Kidney (tissue), 14 donors: ENCODE measurements around the gene SLC18A3. TPM values are rescaled to one million over a fixed set of nuclear protein-coding genes. Genes with fewer than 3 reads are reported as not detected.

Source experiments
- DNase-seq, 5 donors: peaks; one replicate each; pipeline ENCODE4 v3.0.0-alpha.2; 2013 to 2020
- FAIRE-seq: peaks from 2 replicates; lab custom pipeline; 2012; peaks lifted over from hg19 to GRCh38; lab: Jason Lieb, UNC
- H3K27ac ChIP-seq, 2 donors: one replicate each; pipeline ENCODE4 v1.7.0; 2013; ENCODE audit warnings: low read depth in 2 of 2, low read length in 2 of 2, inconsistent platforms in 1 of 2
- H3K27me3 ChIP-seq: one replicate; pipeline ENCODE4 v1.7.1; 2013; ENCODE audit warnings: low read length, inconsistent platforms; ENCODE audit not compliant: control insufficient read depth, insufficient read depth
- H3K36me3 ChIP-seq, 3 donors: one replicate each; pipeline versions ENCODE4 v1.7.0 to v1.7.1; 2013; ENCODE audit warnings: low read length in 3 of 3, control low read depth in 1 of 3, inconsistent platforms in 1 of 3; ENCODE audit not compliant: insufficient read depth in 3 of 3, control insufficient read depth in 2 of 3
- H3K4me1 ChIP-seq, 3 donors: one replicate each; pipeline versions ENCODE4 v1.7.0 to v1.7.1; 2013; ENCODE audit warnings: low read length in 3 of 3, inconsistent platforms in 1 of 3, low read depth in 1 of 3; ENCODE audit not compliant: control insufficient read depth in 2 of 3, insufficient read depth in 2 of 3
- H3K4me3 ChIP-seq, 3 donors: one replicate each; pipeline versions ENCODE4 v1.7.0 to v1.8.1; 2013; ENCODE audit warnings: low read length in 3 of 3, control low read depth in 1 of 3, inconsistent platforms in 1 of 3
- H3K9ac ChIP-seq, 3 donors: one replicate each; pipeline versions ENCODE4 v1.7.0 to v1.7.1; 2013; ENCODE audit warnings: low read length in 3 of 3, control low read depth in 1 of 3, inconsistent platforms in 1 of 3
- H3K9me3 ChIP-seq, 3 donors: one replicate each; pipeline versions ENCODE4 v1.7.0 to v1.7.1; 2013; ENCODE audit warnings: low read length in 3 of 3, control low read depth in 1 of 3, inconsistent platforms in 1 of 3; ENCODE audit not compliant: control insufficient read depth in 2 of 3, insufficient read depth in 1 of 3
- CTCF ChIP-seq: IDR thresholded peaks from 3 replicates; pipeline ENCODE4 v1.5.1; 2012; ENCODE audit warnings: mild to moderate bottlenecking, moderate library complexity, borderline replicate concordance; ENCODE audit not compliant: insufficient read depth; ENCODE audit errors: extremely low read depth
- intact Hi-C: fragments of 100-400 bp; cut with DNase I; formaldehyde crosslinking; loops from one replicate; pipeline ENCODE4 v1.11.1; 2022
- polyA plus RNA-seq: library from polyadenylated mRNA; stranded (reverse); fragments of 350-450 nt; fragmentation: Illumina TruSeq; extraction: RNeasy Lipid Tissue Mini Kit (QIAGEN cat#74804); gene quantifications from one replicate; pipeline ENCODE4 v1.2.3, GENCODE V29; 2014; ENCODE audit warnings: low read depth, low replicate concordance; ENCODE audit not compliant: insufficient read depth
- total RNA-seq: library from RNA; stranded (reverse); fragmentation: NEBNext Ultra II Directional; extraction: Animal tissue kit (Norgen Biotek cat#: 25700); gene quantifications from one replicate; pipeline ENCODE4 v1.2.1, GENCODE V29; 2021
- donor health status: control.
- donor health status: control.
- donor health status: control.
- donor health status: control.
- donor health status: control.
- donor health status: DM: yes; HTN: yes; CAD: no.
- donor health status: Normal renal cell carcinoma (clear cell type).

SLC18A3 gene
- total and polyA plus RNA-seq, 2 donors from 2014 or later = not detected

GRCh38 chr10:49571388-49571787, 38.7 kb upstream of the SLC18A3 start:
- Histone ChIP-seq H3K27me3 (no peaks in the 10 kb centered on the region), H3K36me3 (no peaks in the 10 kb centered on the region), H3K4me1 (no peaks in the 10 kb centered on the region), H3K27ac (no peak overlapping the region), H3K9me3 (peaks cover 0 to 5% (median 0%) of the 10 kb centered on the region in 3 donors), H3K4me3 (no peak overlapping the region), H3K9ac (no peak overlapping the region)
- no peak for DNase-seq
- no peak for TF ChIP-seq CTCF
- FAIRE-seq = no peak
- intact Hi-C loops = no loop called here

- Histone ChIP-seq H3K9me3 (peaks cover 0 to 5% (median 0%) of the 10 kb centered on the region in 3 donors), H3K9ac (no peak overlapping the region), H3K27me3 (no peaks in the 10 kb centered on the region), H3K36me3 (no peaks in the 10 kb centered on the region), H3K4me1 (no peaks in the 10 kb centered on the region), H3K4me3 (no peak overlapping the region), H3K27ac (no peak overlapping the region)
- DNase-seq (no peak), FAIRE-seq (no peak)
- intact Hi-C loops = no loop called here
- TF ChIP-seq CTCF = no peak
Observed at GRCh38 chr10:49572594-49573114, 37.5 kb upstream of the SLC18A3 start.

- intact Hi-C loops = no loop called here
- Histone ChIP-seq H3K9me3 (no peaks in the 10 kb centered on the region), H3K36me3 (no peaks in the 10 kb centered on the region), H3K27me3 (no peaks in the 10 kb centered on the region), H3K4me1 (no peaks in the 10 kb centered on the region), H3K9ac (no peak overlapping the region), H3K4me3 (no peak overlapping the region), H3K27ac (no peak overlapping the region)
- FAIRE-seq (no peak), DNase-seq (no peak)
- no peak for TF ChIP-seq CTCF
Observed at GRCh38 chr10:49575489-49576072, 34.5 kb upstream of the SLC18A3 start.
